Thoracic aorta (tissue), 2 donors: Measurements from ENCODE around the gene KLHDC4. TPM values are rescaled to one million over a fixed set of nuclear protein-coding genes. Genes with fewer than 3 reads are reported as not detected.

ENCODE experiments used
- ATAC-seq: fragments of 150-250 bp; one replicate; pipeline ENCODE4 v1.8.0; 2017; ENCODE audit warnings: low read depth; ENCODE audit not compliant: insufficient number of reproducible peaks, low FRiP score
- DNase-seq: peaks from one replicate; pipeline ENCODE4 v3.0.0-alpha.2; 2020; ENCODE audit warnings: low spot score
- H3K27ac ChIP-seq, 2 donors: fragments of 200-600 bp; sonication (generic); 1 replicate in 1 of 2; 2 replicates in 1 of 2; pipeline ENCODE4 v1.5.1; 2016; ENCODE audit warnings: mild to moderate bottlenecking in 2 of 2, moderate library complexity in 2 of 2
- H3K27me3 ChIP-seq: fragments of 200-600 bp; sonication (generic); replicated peaks from 2 replicates; pipeline ENCODE4 v1.6.0; 2016; ENCODE audit warnings: mild to moderate bottlenecking; ENCODE audit not compliant: insufficient read depth
- H3K36me3 ChIP-seq: fragments of 200-600 bp; sonication (generic); one replicate; pipeline ENCODE4 v1.5.1; 2016
- H3K4me1 ChIP-seq, 2 donors: fragments of 200-600 bp; sonication (generic); 1 replicate in 1 of 2; 2 replicates in 1 of 2; pipeline versions ENCODE4 v1.5.1 to v1.6.0; 2016; ENCODE audit warnings: low read depth in 2 of 2, mild to moderate bottlenecking in 1 of 2; ENCODE audit not compliant: control insufficient read depth in 1 of 2
- H3K4me3 ChIP-seq: fragments of 200-600 bp; sonication (generic); 2 replicates; pipeline ENCODE4 v1.5.1; 2016; ENCODE audit warnings: mild to moderate bottlenecking
- H3K9me3 ChIP-seq: fragments of 200-600 bp; sonication (generic); 2 replicates; pipeline ENCODE4 v1.5.1; 2016
- total RNA-seq, 2 donors: library from RNA; depleted of rRNA; stranded (reverse); fragments of >200 nt; gene quantifications; one replicate each; pipeline versions ENCODE4 v1.1.0 to v1.2.3, GENCODE V29; 2016
- TF ChIP-seq, protein P1 (sequence below): fragments of 200-600 bp; sonication (generic); IDR thresholded peaks from one replicate; pipeline ENCODE4 v1.5.1; 2019; ENCODE audit warnings: antibody characterized with exemption

The KLHDC4 gene
- total RNA-seq, 2 donors from 2014 or later = 33.4 to 61.4 TPM

DNA sequence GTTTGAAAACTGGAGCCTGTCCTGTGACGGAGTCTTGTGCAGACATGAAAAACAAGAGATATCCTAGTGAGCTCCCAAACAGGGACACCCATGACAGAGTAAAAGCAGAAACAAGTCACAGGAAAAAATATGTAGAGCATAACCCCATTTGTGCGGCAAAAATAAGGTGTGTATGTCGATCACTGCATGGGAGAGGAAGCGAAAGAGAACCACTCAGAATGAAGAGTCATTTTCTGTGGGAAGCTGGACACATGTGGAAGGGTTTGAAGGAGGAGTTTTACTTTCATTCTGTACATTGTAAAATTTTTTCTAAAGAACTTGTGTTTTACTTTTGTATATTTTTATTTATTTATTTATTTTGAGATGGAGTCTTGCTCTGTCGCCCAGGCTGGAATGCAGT, 91.4 kb downstream of the KLHDC4 start:
- no peaks in the 10 kb centered on the region for H3K4me1 ChIP-seq
- no peak overlapping the region for H3K27ac ChIP-seq
- no peaks in the 10 kb centered on the region for H3K27me3 ChIP-seq
- H3K36me3 ChIP-seq = no peaks in the 10 kb centered on the region
- no peak for DNase-seq
- TF ChIP-seq, protein P1, sequence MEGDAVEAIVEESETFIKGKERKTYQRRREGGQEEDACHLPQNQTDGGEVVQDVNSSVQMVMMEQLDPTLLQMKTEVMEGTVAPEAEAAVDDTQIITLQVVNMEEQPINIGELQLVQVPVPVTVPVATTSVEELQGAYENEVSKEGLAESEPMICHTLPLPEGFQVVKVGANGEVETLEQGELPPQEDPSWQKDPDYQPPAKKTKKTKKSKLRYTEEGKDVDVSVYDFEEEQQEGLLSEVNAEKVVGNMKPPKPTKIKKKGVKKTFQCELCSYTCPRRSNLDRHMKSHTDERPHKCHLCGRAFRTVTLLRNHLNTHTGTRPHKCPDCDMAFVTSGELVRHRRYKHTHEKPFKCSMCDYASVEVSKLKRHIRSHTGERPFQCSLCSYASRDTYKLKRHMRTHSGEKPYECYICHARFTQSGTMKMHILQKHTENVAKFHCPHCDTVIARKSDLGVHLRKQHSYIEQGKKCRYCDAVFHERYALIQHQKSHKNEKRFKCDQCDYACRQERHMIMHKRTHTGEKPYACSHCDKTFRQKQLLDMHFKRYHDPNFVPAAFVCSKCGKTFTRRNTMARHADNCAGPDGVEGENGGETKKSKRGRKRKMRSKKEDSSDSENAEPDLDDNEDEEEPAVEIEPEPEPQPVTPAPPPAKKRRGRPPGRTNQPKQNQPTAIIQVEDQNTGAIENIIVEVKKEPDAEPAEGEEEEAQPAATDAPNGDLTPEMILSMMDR = no peak
- H3K4me3 ChIP-seq = no peak overlapping the region
- no peaks in the 10 kb centered on the region for H3K9me3 ChIP-seq
- ATAC-seq = no peak

DNA sequence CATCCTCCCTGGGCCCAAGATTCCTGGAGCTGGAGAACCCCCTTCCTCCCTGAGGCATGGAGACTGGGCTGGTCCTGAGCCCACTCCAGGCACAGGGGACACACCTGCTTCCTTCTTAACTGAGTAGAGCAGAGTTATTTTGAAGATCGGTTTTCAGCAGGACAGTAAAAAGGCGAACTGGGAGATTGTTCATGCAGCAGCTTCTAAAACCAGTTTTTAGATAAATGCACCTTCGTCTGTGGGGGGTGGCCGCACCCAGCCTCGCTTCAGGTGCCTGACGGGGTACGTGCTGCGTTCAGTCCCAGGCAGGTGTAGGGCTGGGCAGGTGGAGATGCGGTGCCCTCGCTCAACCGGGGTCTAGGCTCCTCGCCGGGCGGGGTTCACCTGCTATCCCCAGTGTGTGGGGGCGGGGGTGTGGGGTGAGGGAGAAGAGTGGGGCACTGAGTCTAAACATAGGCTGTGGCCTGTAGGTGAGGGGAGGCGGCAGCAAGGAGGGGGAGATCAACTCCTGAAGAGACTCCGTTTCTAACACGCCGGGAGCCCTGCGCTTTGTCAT, 94.0 kb downstream of the KLHDC4 start:
- Histone ChIP-seq H3K4me3 (no peak overlapping the region), H3K36me3 (no peaks in the 10 kb centered on the region), H3K4me1 (no peaks in the 10 kb centered on the region), H3K27ac (no peak overlapping the region), H3K9me3 (no peaks in the 10 kb centered on the region), H3K27me3 (no peaks in the 10 kb centered on the region)
- TF ChIP-seq, protein P1 = no peak
- DNase-seq (no peak), ATAC-seq (no peak)

DNA sequence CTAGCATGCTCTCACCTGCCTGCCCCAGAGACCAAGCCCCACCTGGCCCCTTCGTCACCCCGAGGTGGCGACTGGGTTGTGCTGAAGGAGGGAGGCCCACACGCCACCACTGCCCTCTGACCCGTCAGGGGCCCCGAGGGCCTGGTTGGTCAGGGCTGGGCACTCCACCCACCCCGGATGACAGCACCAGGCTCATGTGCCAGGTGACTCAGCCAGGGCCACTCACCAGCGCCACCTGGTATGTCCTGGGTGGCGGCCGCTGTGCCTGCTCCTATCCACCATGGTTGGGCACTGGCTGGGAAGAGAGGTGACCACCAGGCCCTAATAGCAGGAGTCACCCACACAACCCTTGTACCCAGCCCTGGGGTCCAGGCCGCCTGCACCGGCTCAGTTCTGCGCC, 94.6 kb downstream of the KLHDC4 start:
- H3K36me3 ChIP-seq = no peaks in the 10 kb centered on the region
- no peaks in the 10 kb centered on the region for H3K9me3 ChIP-seq
- no peak overlapping the region for H3K4me3 ChIP-seq
- H3K27ac ChIP-seq = no peak overlapping the region
- TF ChIP-seq, protein P1 = no peak
- DNase-seq = no peak
- H3K4me1 ChIP-seq = no peaks in the 10 kb centered on the region
- no peaks in the 10 kb centered on the region for H3K27me3 ChIP-seq
- no peak for ATAC-seq

DNA sequence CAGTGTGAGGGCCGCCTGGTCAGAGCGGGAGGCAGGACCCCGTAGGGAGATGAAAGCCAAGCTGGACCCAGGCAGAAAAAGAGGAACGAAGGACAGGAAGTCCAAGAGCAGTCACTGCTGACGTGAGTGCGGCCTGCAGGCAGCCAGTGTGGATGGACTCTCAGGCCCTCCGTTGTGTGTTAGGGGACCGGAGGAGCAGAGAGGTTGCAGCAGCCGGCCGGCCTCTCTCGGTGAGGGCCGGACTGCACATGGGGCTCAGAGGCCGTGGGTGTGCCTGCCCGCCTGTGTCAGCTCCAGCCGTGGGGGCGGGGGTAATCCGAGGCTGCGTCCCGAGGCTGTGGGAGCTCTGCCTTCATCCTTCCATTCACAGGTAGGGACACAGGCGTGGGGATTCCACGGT, 96.1 kb downstream of the KLHDC4 start:
- ATAC-seq (no peak), DNase-seq (no peak)
- H3K36me3 ChIP-seq = no peaks in the 10 kb centered on the region
- no peaks in the 10 kb centered on the region for H3K27me3 ChIP-seq
- H3K4me1 ChIP-seq = no peaks in the 10 kb centered on the region
- TF ChIP-seq, protein P1 = no peak
- H3K9me3 ChIP-seq = no peaks in the 10 kb centered on the region
- no peak overlapping the region for H3K4me3 ChIP-seq
- no peak overlapping the region for H3K27ac ChIP-seq

DNA sequence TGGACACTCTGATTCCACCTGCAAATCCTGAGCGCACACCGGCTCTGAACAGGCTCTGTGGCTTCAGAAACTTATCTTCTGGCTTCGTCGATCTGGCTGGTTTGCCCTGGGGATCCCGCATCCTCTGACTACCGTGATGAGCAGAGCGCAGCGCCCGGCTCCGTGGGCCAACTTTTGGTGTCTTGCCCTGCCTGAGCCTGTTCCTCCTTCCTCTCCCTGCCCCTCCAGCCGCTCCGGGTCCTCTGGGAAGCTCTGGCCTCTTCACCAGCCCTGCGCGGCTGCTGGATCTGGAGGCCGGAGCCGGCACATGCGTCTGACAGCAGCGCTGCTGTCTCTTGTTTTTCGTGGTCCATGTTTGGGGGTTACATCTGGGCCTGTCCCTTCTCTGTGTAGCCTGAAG, 97.8 kb downstream of the KLHDC4 start:
- Histone ChIP-seq H3K4me3 (no peak overlapping the region), H3K27ac (no peak overlapping the region), H3K36me3 (no peaks in the 10 kb centered on the region), H3K4me1 (no peaks in the 10 kb centered on the region), H3K9me3 (no peaks in the 10 kb centered on the region), H3K27me3 (no peaks in the 10 kb centered on the region)
- TF ChIP-seq, protein P1 = no peak
- no peak for DNase-seq
- no peak for ATAC-seq
